Endothelial cell of umbilical vein (primary cell): Measurements from ENCODE around the gene TARBP2. TPM values are rescaled to one million over a fixed set of nuclear protein-coding genes. Genes with fewer than 3 reads are reported as not detected.
A peak's percentile ranks its signal among the peaks of the same experiment; 100 is the strongest.

Experiments
- BruUV-seq: library from RNA; stranded (reverse); fragments of 400-500 nt; replicated peaks from 2 replicates; lab custom pipeline; 2021; lab: Mats Ljungman, UMichigan
- CTCF ChIA-PET: fragments of 300-600, 350-600 bp; sonication (Branson Sonifier 250); formaldehyde crosslinking; loops from one replicate; lab custom pipeline; 2021; ENCODE audit warnings: antibody characterized with exemption, inconsistent platforms; lab: Charles Lee
- POLR2A ChIA-PET: fragments of 300-600, 350-600 bp; sonication (Branson Sonifier 250); formaldehyde crosslinking; loops from one replicate; lab custom pipeline; 2021; ENCODE audit warnings: antibody characterized with exemption, inconsistent platforms; lab: Charles Lee
- DNase-seq: peaks from one replicate; pipeline ENCODE4 v3.0.0-alpha.2; 2011; ENCODE audit warnings: low read depth, low spot score
- FAIRE-seq: peaks from 2 replicates; lab custom pipeline; 2011; peaks lifted over from hg19 to GRCh38; lab: Jason Lieb, UNC
- H2AFZ ChIP-seq: 2 replicates; pipeline ENCODE4 v1.6.0; 2012; ENCODE audit warnings: low read depth, low read length, control low read depth, inconsistent platforms
- H3K27ac ChIP-seq: 2 replicates; pipeline ENCODE4 v1.5.1; 2011; ENCODE audit warnings: low read depth, mild to moderate bottlenecking, control low read depth, low read length, moderate library complexity; ENCODE audit not compliant: insufficient read depth
- H3K27me3 ChIP-seq, 2 experiments: 2 replicates each; pipeline versions ENCODE4 v1.6.0 to v1.6.1; 2011; ENCODE audit warnings: low read length in 2 of 2, mixed read lengths in 1 of 2; ENCODE audit not compliant: control insufficient read depth in 2 of 2, insufficient read depth in 2 of 2
- H3K36me3 ChIP-seq, 2 experiments: 2 replicates in 1 of 2; 3 replicates in 1 of 2; pipeline ENCODE4 v1.5.1; 2011; ENCODE audit warnings: low read length in 2 of 2, mild to moderate bottlenecking in 1 of 2, moderate library complexity in 1 of 2; ENCODE audit not compliant: control insufficient read depth in 2 of 2, insufficient read depth in 2 of 2; ENCODE audit errors: extremely low read depth in 1 of 2
- H3K4me1 ChIP-seq: 3 replicates; pipeline ENCODE4 v1.5.1; 2011; ENCODE audit warnings: mild to moderate bottlenecking, low read length; ENCODE audit not compliant: control insufficient read depth, insufficient read depth; ENCODE audit errors: extremely low read depth
- H3K4me2 ChIP-seq: 2 replicates; pipeline ENCODE4 v1.6.1; 2011; ENCODE audit warnings: low read length, control low read depth, mixed read lengths; ENCODE audit not compliant: insufficient read depth
- H3K4me3 ChIP-seq, 3 experiments: fragments of 200-600 bp in 1 of 3; sonication (generic), shearing (Covaris generic) in 1 of 3; replicated peaks in 1 of 3; 2 replicates each; pipeline ENCODE4 v1.5.1; 2011 to 2016; ENCODE audit warnings: control low read depth in 3 of 3, low read length in 3 of 3, mild to moderate bottlenecking in 2 of 3, inconsistent platforms in 1 of 3, low read depth in 1 of 3, moderate library complexity in 1 of 3; ENCODE audit not compliant: insufficient read depth in 1 of 3
- H3K79me2 ChIP-seq: 2 replicates; pipeline ENCODE4 v1.6.0; 2012; ENCODE audit warnings: low read length, inconsistent platforms; ENCODE audit not compliant: control insufficient read depth, insufficient read depth
- H3K9ac ChIP-seq: replicated peaks from 2 replicates; pipeline ENCODE3; 2011; ENCODE audit warnings: low read length, control low read depth; ENCODE audit not compliant: insufficient read depth; ENCODE audit errors: extremely low read depth
- H3K9me1 ChIP-seq: replicated peaks from 3 replicates; pipeline ENCODE4 v1.6.0; 2011; ENCODE audit warnings: mild to moderate bottlenecking, low read length; ENCODE audit not compliant: control insufficient read depth, insufficient read depth; ENCODE audit errors: extremely low read depth
- H3K9me3 ChIP-seq: replicated peaks from 2 replicates; pipeline ENCODE4 v1.5.1; 2012; ENCODE audit warnings: low read length, inconsistent platforms; ENCODE audit not compliant: control insufficient read depth, insufficient read depth
- H4K20me1 ChIP-seq: replicated peaks from 2 replicates; pipeline ENCODE3; 2011; ENCODE audit warnings: mild to moderate bottlenecking, low read length; ENCODE audit not compliant: control insufficient read depth, insufficient read depth; ENCODE audit errors: extremely low read depth
- CTCF ChIP-seq, 2 donors: IDR thresholded peaks; 1 replicate in 1 of 2; 2 replicates in 1 of 2; pipeline ENCODE4 v1.5.1; 2011; ENCODE audit warnings: low read length in 2 of 2, mild to moderate bottlenecking in 2 of 2, moderate library complexity in 2 of 2, control low read depth in 1 of 2, inconsistent platforms in 1 of 2, low read depth in 1 of 2; ENCODE audit not compliant: insufficient read depth in 1 of 2; ENCODE audit errors: extremely low read depth in 1 of 2
- EZH2 ChIP-seq: IDR thresholded peaks from 2 replicates; pipeline ENCODE4 v1.6.1; 2012; ENCODE audit warnings: borderline replicate concordance, low read depth, mild to moderate bottlenecking, moderate library complexity, low read length, inconsistent platforms; ENCODE audit not compliant: severe bottlenecking
- FOS ChIP-seq: IDR thresholded peaks from 2 replicates; pipeline ENCODE4 v1.6.1; 2011; ENCODE audit warnings: mild to moderate bottlenecking, low read length, moderate library complexity, borderline replicate concordance; ENCODE audit not compliant: insufficient read depth
- GATA2 ChIP-seq: IDR thresholded peaks from 2 replicates; pipeline ENCODE4 v1.7.0; 2011; ENCODE audit warnings: low read depth, mild to moderate bottlenecking, moderate library complexity, mixed read lengths, low read length; ENCODE audit not compliant: insufficient read length, insufficient read depth
- JUN ChIP-seq: IDR thresholded peaks from 2 replicates; pipeline ENCODE4 v1.6.1; 2011; ENCODE audit warnings: borderline replicate concordance, low read depth; ENCODE audit not compliant: insufficient read length, insufficient read depth
- MYC ChIP-seq: IDR thresholded peaks from one replicate; pipeline ENCODE4 v1.6.1; 2011; ENCODE audit warnings: mild to moderate bottlenecking, low read depth, low read length
- POLR2A ChIP-seq: IDR thresholded peaks from 2 replicates; pipeline ENCODE4 v1.6.1; 2012; ENCODE audit warnings: low read depth, mild to moderate bottlenecking, control low read depth, low read length
- POLR2AphosphoS5 ChIP-seq: IDR thresholded peaks from 2 replicates; pipeline ENCODE4 v1.6.1; 2012; ENCODE audit warnings: low read depth, mild to moderate bottlenecking, control low read depth, low read length, moderate library complexity; ENCODE audit not compliant: insufficient read depth
- dilution Hi-C: fragments of 300-500 bp; cut with MboI; formaldehyde crosslinking; loops from one replicate; pipeline ENCODE4 v1.15.0; 2019; ENCODE audit warnings: low sequenced_read_pairs; ENCODE audit not compliant: extremely low pct_ligation_motif_present
- intact Hi-C: fragments of 100-400 bp; cut with micrococcal nuclease; formaldehyde crosslinking; loops from one replicate; pipeline ENCODE4 v1.10.0; 2022
- polyA plus RNA-seq, 4 experiments: library from polyadenylated mRNA; depleted of rRNA in 3 of 4; stranded (reverse) in 3 of 4; unstranded in 1 of 4; fragments of >200 nt; gene quantifications; 2 replicates each; pipeline versions ENCODE4 v1.2.1 to v1.2.3, GENCODE V29; 2011 to 2012; ENCODE audit warnings: missing spikeins in 1 of 4
- total RNA-seq: library from RNA; stranded (reverse); gene quantifications from 2 replicates; pipeline ENCODE4 v1.2.3, GENCODE V29; 2021
- TF ChIP-seq, protein P1 (sequence below): IDR thresholded peaks from 2 replicates; pipeline ENCODE4 v1.6.1; 2011; ENCODE audit not compliant: insufficient read depth, insufficient read length

TARBP2 gene
- total and polyA plus RNA-seq, 2 donors (not counting 3 experiments of a cell fraction or from before 2014, with no cell fraction given) = 57.2 to 82.8 TPM

DNA sequence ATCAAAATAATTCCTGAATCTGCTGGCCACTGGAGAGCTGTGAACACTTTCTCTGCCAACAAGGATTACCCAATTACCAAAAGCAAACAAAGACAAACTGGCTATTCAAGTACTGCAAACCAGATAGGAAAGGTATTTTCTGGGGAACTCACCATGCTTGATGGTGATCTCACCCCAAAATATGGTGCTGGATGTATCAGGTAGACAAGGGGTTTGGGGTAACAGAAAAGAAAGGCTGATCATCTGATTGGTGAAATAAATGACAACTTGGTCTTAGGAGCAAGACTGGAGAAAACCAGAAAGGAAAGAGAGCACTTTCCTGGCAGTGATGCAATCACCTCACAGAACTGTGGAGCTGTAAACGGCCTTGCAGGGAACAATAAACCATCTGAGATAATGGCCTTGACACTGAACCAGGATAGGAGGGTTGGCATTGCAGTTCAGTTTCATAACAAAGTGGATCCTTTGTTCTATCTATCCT, 37.2 kb downstream of the TARBP2 start:
- Histone ChIP-seq H3K27me3 (no peaks in the 10 kb centered on the region), H3K79me2 (no peaks in the 10 kb centered on the region), H3K9ac (no peak overlapping the region), H3K9me3 (no peaks in the 10 kb centered on the region), H3K36me3 (peaks cover 18 to 28% of the 10 kb centered on the region in 2 experiments), H2AFZ (no peak overlapping the region), H3K27ac (no peak overlapping the region), H3K4me3 (no peak overlapping the region), H3K4me1 (no peaks in the 10 kb centered on the region), H3K4me2 (no peak overlapping the region), H4K20me1 (no peaks in the 10 kb centered on the region), H3K9me1 (no peaks in the 10 kb centered on the region)
- ChIA-PET CTCF (interaction anchor here (1.1 to 1.7 kb wide), 4 partner anchors 24 to 137 kb away, joined by 3 to 13 read pairs (median 5); partner anchors contain the start of genes ATF7 and ATP5MC2), POLR2A (interaction anchor here (0.9 kb wide), 1 partner anchor 86 kb away, joined by 4 read pairs; no protein-coding TSS in a partner anchor)
- no TSS peak for BruUV-seq
- no peak for FAIRE-seq
- dilution Hi-C loops (no loop called here), intact Hi-C loops (no loop called here)
- peak; percentile 50 for DNase-seq
- TF ChIP-seq POLR2AphosphoS5 = no peak
- no peak for TF ChIP-seq GATA2
- TF ChIP-seq CTCF (IDR thresholded peaks at IDR 0.05; ENCODE audit: extremely low read depth in 1 of 2, insufficient read depth in 1 of 2, low read depth in 1 of 2, low read length in 2 of 2) = no peak
- TF ChIP-seq POLR2A = no peak
- TF ChIP-seq MYC = no peak
- no peak for TF ChIP-seq EZH2
- TF ChIP-seq, protein P1, sequence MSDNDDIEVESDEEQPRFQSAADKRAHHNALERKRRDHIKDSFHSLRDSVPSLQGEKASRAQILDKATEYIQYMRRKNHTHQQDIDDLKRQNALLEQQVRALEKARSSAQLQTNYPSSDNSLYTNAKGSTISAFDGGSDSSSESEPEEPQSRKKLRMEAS = no peak
- no peak for TF ChIP-seq JUN
- TF ChIP-seq FOS = no peak
